NCI-H2081 (cell line): ENCODE measurements around the gene ACSF2.
A peak's percentile ranks its signal among the peaks of the same experiment; 100 is the strongest.
"Not testable (repeated sequence)": the region's sequence is repeated elsewhere in the genome, so short reads cannot be mapped to it uniquely, and the experiment has no call there.

Experiments
- DNase-seq, 2 experiments: peaks; one replicate each; lab custom pipeline; 2025; lab: John Stamatoyannopoulos, UW

ACSF2 gene

GRCh38 chr17:50412188-50412732 is 13.8 kb upstream of the ACSF2 start:
- no peak for DNase-seq

- DNase-seq = no peak
Observed at GRCh38 chr17:50414808-50415207, 11.2 kb upstream of the ACSF2 start.

GRCh38 chr17:50419577-50419976 is 6.4 kb upstream of the ACSF2 start:
- DNase-seq = not testable (repeated sequence)

DNA sequence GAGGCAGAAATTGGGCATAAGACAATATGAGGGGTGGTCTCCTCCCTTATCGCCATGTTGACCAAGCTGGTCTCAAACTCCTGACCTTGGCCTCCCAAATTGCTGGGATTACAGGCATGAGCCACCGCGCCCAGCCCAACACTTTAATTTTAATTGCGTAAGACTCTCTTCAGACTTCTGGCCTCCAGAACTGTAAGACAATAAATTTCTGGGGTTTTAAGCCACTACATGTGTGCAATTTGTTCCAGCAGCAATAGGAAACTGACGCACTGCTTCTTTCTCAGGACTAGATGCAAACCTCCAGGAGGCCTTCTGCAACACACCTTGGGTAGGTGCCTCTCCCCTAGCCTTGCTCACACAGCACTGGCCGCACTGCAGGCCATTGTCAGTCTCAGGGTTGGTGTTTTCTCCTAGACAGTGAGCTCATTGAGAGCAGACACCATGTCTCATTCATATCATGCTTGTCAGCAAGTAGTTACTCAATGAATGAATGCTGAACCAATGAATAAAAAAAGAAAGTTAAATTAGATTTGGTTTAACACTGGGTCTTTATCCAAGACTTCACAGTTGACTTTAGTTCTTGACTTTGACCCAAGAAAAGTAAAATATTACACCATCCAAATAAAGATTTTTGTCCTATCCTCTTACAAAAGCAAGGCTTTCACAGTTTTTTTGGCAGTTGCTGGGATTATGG is 5.5 kb upstream of the ACSF2 start:
- no peak for DNase-seq

DNA sequence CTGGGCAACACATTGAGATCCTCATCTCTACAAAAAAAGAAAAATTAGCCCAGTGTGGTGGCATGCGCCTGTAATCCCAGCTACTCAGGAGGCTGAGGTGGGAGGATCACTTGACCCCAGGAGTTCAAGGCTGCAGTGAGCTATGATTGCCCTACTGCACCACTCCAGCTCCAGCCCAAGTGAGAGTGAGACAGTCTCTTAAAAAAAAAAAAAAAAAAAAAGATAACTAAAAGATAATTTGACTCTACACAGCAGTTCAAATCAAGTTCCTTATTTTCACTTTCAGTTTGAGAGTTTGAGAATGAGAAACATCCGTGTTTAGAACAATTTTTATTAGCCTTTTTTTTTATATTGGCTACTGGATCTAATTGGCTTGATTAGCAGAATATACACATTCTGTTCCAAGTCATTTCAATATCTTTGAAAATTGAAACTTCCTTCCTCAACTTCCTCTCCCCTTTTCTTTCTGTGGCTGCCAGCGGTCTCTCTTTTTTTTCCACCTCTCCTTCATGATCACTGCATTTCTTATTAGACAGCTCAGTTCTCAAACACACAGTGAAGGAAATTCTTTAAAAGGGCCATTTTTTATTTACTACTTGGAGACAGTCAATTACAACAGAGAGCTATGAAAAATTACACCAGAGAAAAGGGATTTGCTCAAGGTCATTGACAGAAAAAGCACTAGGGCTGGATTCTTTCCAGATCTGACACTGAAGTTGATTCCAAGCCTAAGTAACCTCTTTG is 4.5 kb upstream of the ACSF2 start:
- no peak for DNase-seq

- no peak for DNase-seq
Observed at GRCh38 chr17:50422738-50423137, 3.3 kb upstream of the ACSF2 start.

GRCh38 chr17:50423553-50424159 is 2.4 kb upstream of the ACSF2 start:
- DNase-seq = peak in 1 of 2 experiments; percentile 8

DNA sequence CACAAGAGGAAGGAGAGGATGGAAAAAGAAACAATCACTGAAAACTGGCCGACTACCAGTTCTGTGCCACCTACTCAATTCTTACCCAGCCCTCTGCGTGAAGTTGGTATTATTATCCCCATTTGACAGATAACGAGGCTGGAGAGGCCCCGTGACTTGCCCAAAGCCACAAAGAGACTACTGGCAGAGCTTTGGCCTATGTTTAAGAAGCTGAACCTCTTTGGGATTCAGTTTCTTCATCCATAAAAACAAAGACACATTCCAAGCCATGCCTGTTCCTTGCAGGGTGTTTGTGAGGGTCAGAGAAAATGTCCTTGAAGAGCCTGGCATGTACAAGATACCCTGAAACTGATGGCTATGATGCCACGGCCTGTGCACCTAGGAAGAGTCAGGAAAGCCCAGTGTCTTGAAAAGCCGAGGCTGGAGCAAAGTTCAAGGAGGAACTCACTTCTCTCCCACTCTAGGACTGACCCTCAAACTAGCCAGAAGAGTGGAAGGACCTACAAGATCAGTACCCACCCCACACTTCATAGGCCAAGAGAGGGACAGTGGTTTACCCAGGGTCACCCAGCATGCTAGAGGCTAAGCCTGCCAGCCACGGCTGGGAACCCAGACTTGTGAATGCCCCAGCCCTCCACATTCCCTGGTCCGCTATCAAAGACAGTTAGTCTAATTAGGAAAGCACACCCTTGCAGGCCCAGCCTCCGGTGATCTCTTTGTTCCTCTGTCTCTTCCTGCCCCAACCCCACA is 1.6 kb upstream of the ACSF2 start:
- no peak for DNase-seq

DNA sequence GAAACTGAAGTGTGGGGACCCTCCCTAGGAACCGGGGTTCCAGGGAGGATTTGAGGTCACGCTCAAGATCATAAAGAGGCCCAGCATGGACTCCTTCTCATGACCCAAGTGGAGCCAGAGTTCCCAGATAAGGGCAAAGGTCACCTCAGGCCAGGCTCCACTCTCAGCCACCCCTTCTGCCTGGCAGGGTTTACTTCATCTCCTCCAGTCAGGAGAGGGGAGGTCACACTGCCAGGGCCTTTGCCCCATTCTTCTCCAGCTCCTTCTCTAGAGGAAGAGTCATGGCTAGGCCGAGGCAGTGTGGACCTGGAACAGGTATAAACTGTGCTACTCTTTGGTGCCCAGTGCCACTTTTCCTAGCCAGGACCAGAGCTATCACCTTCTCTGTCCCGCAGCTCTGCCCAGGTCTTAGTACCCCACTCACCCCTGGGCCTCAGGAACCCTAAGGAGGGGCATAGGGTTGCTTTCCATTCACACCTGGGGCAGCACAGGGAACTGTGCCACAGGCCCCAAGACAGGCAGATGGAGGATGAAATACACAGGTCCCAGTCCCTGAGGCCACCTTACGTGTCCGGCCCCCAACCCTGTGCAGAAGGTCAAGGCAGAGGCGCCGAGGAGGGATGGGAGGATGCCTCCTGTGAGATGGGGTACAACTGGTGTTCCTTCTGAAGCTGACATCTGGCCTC is 879 bp upstream of the ACSF2 start:
- DNase-seq = no peak

DNA sequence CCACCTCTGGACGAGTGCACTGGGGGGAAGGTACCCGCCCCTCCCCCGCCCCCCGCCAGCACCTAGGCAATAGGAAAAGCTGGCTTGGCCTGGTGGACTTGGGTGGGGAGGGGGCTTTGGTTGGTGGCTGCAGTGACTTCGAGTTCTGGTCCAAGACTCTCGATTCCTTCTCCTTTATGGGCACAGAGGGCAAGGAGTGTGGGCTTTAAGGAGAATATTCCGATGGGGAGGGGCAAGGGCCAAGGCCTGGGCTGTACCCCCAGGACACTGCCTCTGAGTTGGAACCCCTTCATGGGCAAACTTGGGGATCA is 409 bp downstream of the ACSF2 start:
- no peak for DNase-seq

GRCh38 chr17:50426814-50427787 is 1.1 kb downstream of the ACSF2 start:
- DNase-seq = no peak

DNA sequence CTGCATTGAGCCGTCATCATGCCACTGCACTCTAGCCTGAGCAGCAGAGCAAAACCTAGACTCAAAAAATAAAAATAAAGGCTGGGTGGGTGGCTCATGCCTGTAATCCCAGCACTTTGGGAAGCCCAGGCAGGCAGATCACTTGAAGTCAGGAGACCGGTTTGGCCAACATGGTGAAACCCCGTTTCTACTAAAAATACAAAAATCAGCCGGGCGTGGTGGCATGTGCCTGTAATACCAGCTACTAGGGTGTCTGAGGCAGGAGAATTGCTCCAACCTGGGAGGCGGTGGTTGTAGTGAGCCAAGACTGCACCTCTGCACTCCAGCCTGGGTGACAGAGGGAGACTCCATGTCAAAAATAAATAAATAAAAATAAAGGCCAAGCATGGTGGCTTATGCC is 2.1 kb downstream of the ACSF2 start:
- not testable (repeated sequence) for DNase-seq

GRCh38 chr17:50428831-50429424 is 2.9 kb downstream of the ACSF2 start:
- DNase-seq = no peak

DNA sequence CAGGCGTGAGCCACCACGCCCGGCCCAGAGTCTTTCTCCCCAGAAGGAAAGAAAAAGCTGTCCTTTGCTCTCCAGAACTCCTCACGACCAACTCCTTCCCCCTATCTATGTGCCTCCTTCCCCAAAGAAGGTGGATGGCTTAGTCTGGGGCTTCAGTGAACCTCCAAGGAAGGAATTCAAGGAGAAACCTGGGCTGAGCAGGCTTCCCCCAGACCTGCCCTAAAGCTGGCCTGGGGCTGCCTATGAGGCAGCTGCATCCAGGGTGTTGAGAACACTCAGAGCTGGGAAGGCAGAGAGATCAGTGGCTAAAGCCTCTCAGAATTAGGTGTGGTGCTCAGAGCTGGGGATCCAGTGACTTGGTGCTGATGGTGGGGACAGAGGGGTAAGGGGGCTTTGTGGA is 3.8 kb downstream of the ACSF2 start:
- no peak for DNase-seq

DNA sequence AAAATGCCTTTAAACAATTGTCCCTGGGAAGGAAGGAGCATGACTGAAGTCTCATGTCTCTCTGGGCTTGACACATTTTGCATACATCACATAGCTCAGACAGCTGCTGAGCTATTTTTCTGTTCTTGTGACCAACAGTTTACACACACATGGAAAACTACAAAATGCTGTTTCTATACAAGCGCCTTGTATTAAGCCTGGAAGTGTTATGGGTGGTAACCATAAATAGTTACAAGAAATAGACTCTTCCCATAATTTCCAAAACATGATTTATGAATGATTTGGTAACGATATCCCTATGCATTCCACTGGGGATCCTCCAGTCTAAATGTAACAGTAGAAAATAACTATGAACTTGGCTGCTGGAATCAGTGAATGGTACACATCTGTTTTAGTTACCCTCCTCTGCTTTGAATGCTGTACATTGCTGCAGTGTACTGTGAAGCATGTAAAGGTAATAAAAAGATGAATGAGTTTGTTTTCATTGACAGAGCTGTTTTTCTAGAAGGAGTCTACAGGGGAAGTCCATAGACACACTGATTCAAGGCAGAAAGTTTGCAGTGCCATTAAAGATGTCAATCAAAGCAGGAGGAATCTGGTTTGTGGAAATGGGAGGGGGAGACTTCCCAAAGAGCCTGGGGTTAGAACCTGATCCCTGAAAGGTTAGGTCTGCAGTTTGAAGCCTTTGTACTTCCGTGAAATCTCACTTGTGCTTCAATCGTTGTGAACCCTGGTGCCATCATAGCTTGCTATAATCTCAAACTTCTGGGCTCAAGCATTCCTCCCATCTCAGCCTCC is 5.0 kb downstream of the ACSF2 start:
- no peak for DNase-seq

DNA sequence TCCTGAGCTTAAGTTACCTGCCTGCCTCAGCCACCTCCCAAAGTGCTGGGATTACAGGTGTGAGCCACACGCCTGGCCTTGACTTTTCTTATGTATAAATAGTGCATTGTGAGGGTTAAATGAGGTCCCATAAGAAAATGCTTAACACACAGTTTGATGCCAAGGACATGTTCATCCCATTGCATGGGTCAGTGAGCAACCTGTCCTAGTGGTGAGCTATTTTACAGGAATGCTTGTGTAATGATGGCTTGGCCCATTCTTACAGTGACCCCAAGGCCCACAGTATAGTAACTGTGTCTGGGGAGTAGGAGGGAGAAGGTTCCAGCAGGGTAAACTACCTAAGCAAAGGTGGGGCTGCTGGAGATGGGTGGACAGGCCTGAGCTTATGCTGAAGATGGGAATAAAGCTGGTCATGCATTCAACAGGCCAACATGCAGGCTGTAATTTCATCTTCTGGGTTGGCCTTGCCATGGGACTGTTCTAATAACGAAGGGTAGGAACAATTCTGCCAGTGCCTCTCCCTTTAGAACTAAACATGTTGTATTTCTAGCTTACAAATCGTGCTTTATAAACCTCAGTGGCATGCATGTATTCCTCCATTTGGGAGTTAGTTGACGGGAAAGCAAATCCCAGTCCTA is 6.2 kb downstream of the ACSF2 start:
- DNase-seq = no peak

- DNase-seq = no peak
Observed at GRCh38 chr17:50437409-50437808, 11.4 kb downstream of the ACSF2 start.

GRCh38 chr17:50439008-50439407 is 13.0 kb downstream of the ACSF2 start:
- DNase-seq = no peak
